Neural progenitor cell (in vitro differentiated cells): Measurements from ENCODE around the gene MEST. TPM values are rescaled to one million over a fixed set of nuclear protein-coding genes. Genes with fewer than 3 reads are reported as not detected.
"Not testable (repeated sequence)": the region's sequence is repeated elsewhere in the genome, so short reads cannot be mapped to it uniquely, and the experiment has no call there.

Experiments
- DNase-seq: peaks from one replicate; pipeline ENCODE4 v3.0.0-alpha.2; 2016; ENCODE audit warnings: low spot score
- H2AFZ ChIP-seq: fragments of 200-600 bp; sonication (generic); replicated peaks from 2 replicates; pipeline ENCODE4 v1.6.1; 2016; ENCODE audit warnings: antibody characterized with exemption
- H3F3A ChIP-seq: fragments of 200-600 bp; sonication (generic); 2 replicates; pipeline ENCODE4 v1.6.1; 2016; ENCODE audit warnings: antibody characterized with exemption, low read depth
- H3K27ac ChIP-seq: fragments of 200-600 bp; sonication (generic); 2 replicates; pipeline ENCODE4 v1.5.1; 2016; ENCODE audit warnings: mild to moderate bottlenecking
- H3K27me3 ChIP-seq: fragments of 200-600 bp; sonication (generic); 2 replicates; pipeline ENCODE4 v1.6.1; 2016; ENCODE audit warnings: mild to moderate bottlenecking, moderate library complexity
- H3K36me3 ChIP-seq: fragments of 200-600 bp; sonication (generic); 2 replicates; pipeline ENCODE4 v1.5.1; 2016
- H3K4me1 ChIP-seq: fragments of 200-600 bp; sonication (generic); 2 replicates; pipeline ENCODE4 v1.6.1; 2016; ENCODE audit warnings: mixed run types
- H3K4me2 ChIP-seq: fragments of 200-600 bp; sonication (generic); 2 replicates; pipeline ENCODE4 v1.6.1; 2016
- H3K4me3 ChIP-seq: fragments of 200-600 bp; sonication (generic); 2 replicates; pipeline ENCODE4 v1.5.1; 2016
- H3K79me2 ChIP-seq: fragments of 200-600 bp; sonication (generic); 2 replicates; pipeline ENCODE4 v1.6.1; 2016; ENCODE audit warnings: low read depth
- H3K9ac ChIP-seq: fragments of 200-600 bp; sonication (generic); 2 replicates; pipeline ENCODE4 v1.6.1; 2016
- H3K9me3 ChIP-seq: fragments of 200-600 bp; sonication (generic); 2 replicates; pipeline ENCODE4 v1.5.1; 2016; ENCODE audit warnings: low read depth
- H4K20me1 ChIP-seq: fragments of 200-600 bp; sonication (generic); 2 replicates; pipeline ENCODE4 v1.6.1; 2016; ENCODE audit warnings: low read depth
- H3K27ac Mint-ChIP-seq: 3 replicates; pipeline ENCODE4 v1.8.0; 2021; ENCODE audit warnings: mixed read lengths
- H3K27me3 Mint-ChIP-seq: 2 replicates; pipeline ENCODE4 v1.8.0; 2022; ENCODE audit warnings: low read depth, mild to moderate bottlenecking, inconsistent platforms, moderate library complexity, mixed read lengths; ENCODE audit not compliant: insufficient read depth
- H3K36me3 Mint-ChIP-seq: 3 replicates; pipeline ENCODE4 v1.8.0; 2021; ENCODE audit warnings: mixed read lengths
- H3K4me1 Mint-ChIP-seq: 3 replicates; pipeline ENCODE4 v1.8.0; 2021; ENCODE audit warnings: mixed read lengths
- H3K4me3 Mint-ChIP-seq: 3 replicates; pipeline ENCODE4 v1.8.0; 2021; ENCODE audit warnings: mild to moderate bottlenecking, moderate library complexity, mixed read lengths
- H3K9me3 Mint-ChIP-seq: 3 replicates; pipeline ENCODE4 v1.8.0; 2020; ENCODE audit warnings: mixed read lengths
- CTCF ChIP-seq: fragments of 200-600 bp; sonication (generic); IDR thresholded peaks from 2 replicates; pipeline ENCODE4 v1.5.1; 2017; ENCODE audit warnings: antibody characterized with exemption, mild to moderate bottlenecking
- EZH2 ChIP-seq: fragments of 200-600 bp; sonication (generic); IDR thresholded peaks from 2 replicates; pipeline ENCODE4 v1.6.1; 2017; ENCODE audit warnings: antibody characterized with exemption, mild to moderate bottlenecking, moderate library complexity
- EZH2phosphoT487 ChIP-seq: fragments of 200-600 bp; sonication (generic); IDR thresholded peaks from 2 replicates; pipeline ENCODE4 v1.6.1; 2017; ENCODE audit warnings: antibody characterized with exemption
- total RNA-seq: library from RNA; depleted of rRNA; stranded (reverse); fragments of >200 nt; gene quantifications from 2 replicates; pipeline ENCODE4 v1.2.3, GENCODE V29; 2015; ENCODE audit warnings: low replicate concordance

Gene MEST
- total RNA-seq, 1 donor from 2014 or later = 431 TPM

GRCh38 chr7:130529417-130529816 is 37.5 kb downstream of the MEST start:
- Histone ChIP-seq H3F3A (no peaks in the 10 kb centered on the region), H3K36me3 (no peaks in the 10 kb centered on the region), H2AFZ (no peak overlapping the region), H3K9me3 (no peaks in the 10 kb centered on the region), H4K20me1 (no peaks in the 10 kb centered on the region), H3K79me2 (no peaks in the 10 kb centered on the region), H3K4me1 (no peaks in the 10 kb centered on the region), H3K4me3 (no peak overlapping the region), H3K27ac (no peak overlapping the region), H3K9ac (no peak overlapping the region), H3K4me2 (no peak overlapping the region), H3K27me3 (no peaks in the 10 kb centered on the region)
- H3K9me3 Mint-ChIP-seq = no peaks in the 10 kb centered on the region
- no peak overlapping the region for H3K4me3 Mint-ChIP-seq
- TF ChIP-seq EZH2phosphoT487 (no peak), EZH2 (no peak), CTCF (no peak)
- H3K27me3 Mint-ChIP-seq = peaks cover 8% of the 10 kb centered on the region
- no peak overlapping the region for H3K27ac Mint-ChIP-seq
- H3K4me1 Mint-ChIP-seq = no peaks in the 10 kb centered on the region
- peaks cover 22% of the 10 kb centered on the region for H3K36me3 Mint-ChIP-seq
- no peak for DNase-seq

- DNase-seq, H3K36me3 Mint-ChIP-seq, H3K4me2 ChIP-seq, H3K4me3 Mint-ChIP-seq, H2AFZ ChIP-seq, H3K27ac ChIP-seq, H4K20me1 ChIP-seq, H3K9me3 Mint-ChIP-seq, H3K4me1 ChIP-seq, H3K9ac ChIP-seq, H3K27ac Mint-ChIP-seq, H3K36me3 ChIP-seq, H3K27me3 ChIP-seq, H3K4me3 ChIP-seq, H3K79me2 ChIP-seq, H3K9me3 ChIP-seq, H3F3A ChIP-seq, H3K4me1 Mint-ChIP-seq, H3K27me3 Mint-ChIP-seq: not testable (repeated sequence)
These were observed 46.0 kb downstream of the MEST start for GRCh38 chr7:130537894-130538293.

GRCh38 chr7:130541287-130541686 is 49.4 kb downstream of the MEST start:
- H3K4me1 Mint-ChIP-seq, H3K36me3 Mint-ChIP-seq, H4K20me1 ChIP-seq, H3K4me3 ChIP-seq, H3K27me3 Mint-ChIP-seq, H3K36me3 ChIP-seq, H3K27me3 ChIP-seq, H3K9me3 ChIP-seq, H3K4me3 Mint-ChIP-seq, DNase-seq, H3K79me2 ChIP-seq, H3F3A ChIP-seq, H3K9me3 Mint-ChIP-seq, H3K4me2 ChIP-seq, H3K9ac ChIP-seq, H3K4me1 ChIP-seq, H3K27ac ChIP-seq, H3K27ac Mint-ChIP-seq, H2AFZ ChIP-seq: not testable (repeated sequence)

- not testable (repeated sequence) for H3K27me3 Mint-ChIP-seq, H2AFZ ChIP-seq, H3K36me3 Mint-ChIP-seq, H3K4me1 Mint-ChIP-seq, H3K27ac Mint-ChIP-seq, H3K9ac ChIP-seq, H3K27ac ChIP-seq, H3K4me3 ChIP-seq, H3K79me2 ChIP-seq, DNase-seq, H4K20me1 ChIP-seq, H3K27me3 ChIP-seq, H3K9me3 ChIP-seq, H3K9me3 Mint-ChIP-seq, H3K4me3 Mint-ChIP-seq, H3K4me1 ChIP-seq, H3K36me3 ChIP-seq, H3F3A ChIP-seq, H3K4me2 ChIP-seq
These were observed 50.4 kb downstream of the MEST start for GRCh38 chr7:130542297-130542696.

GRCh38 chr7:130543487-130544010 is 51.7 kb downstream of the MEST start:
- no peak for TF ChIP-seq CTCF
- no peak for TF ChIP-seq EZH2
- no peak for TF ChIP-seq EZH2phosphoT487
- Histone ChIP-seq H3K36me3 (no peaks in the 10 kb centered on the region), H3K9me3 (no peaks in the 10 kb centered on the region)

More at GRCh38 chr7:130543487-130544010, 51.7 kb downstream of the MEST start:
- Histone ChIP-seq H3F3A (no peaks in the 10 kb centered on the region), H3K4me1 (no peaks in the 10 kb centered on the region), H3K27ac (no peak overlapping the region), H4K20me1 (no peaks in the 10 kb centered on the region), H3K4me3 (no peak overlapping the region), H3K9ac (no peak overlapping the region), H3K79me2 (no peaks in the 10 kb centered on the region), H3K4me2 (no peak overlapping the region), H3K27me3 (no peaks in the 10 kb centered on the region), H2AFZ (no peak overlapping the region)
- no peak for DNase-seq
- Mint-ChIP-seq H3K4me3 (no peak overlapping the region), H3K27me3 (peaks cover under 1% of the 10 kb centered on the region), H3K4me1 (no peaks in the 10 kb centered on the region), H3K9me3 (no peaks in the 10 kb centered on the region), H3K27ac (no peak overlapping the region), H3K36me3 (peaks cover 5% of the 10 kb centered on the region)
